A673 (cell line): ENCODE results near the gene ZSCAN1. TPM values are rescaled to one million over a fixed set of nuclear protein-coding genes. Genes with fewer than 3 reads are reported as not detected.

Source experiments
- BruUV-seq: library from RNA; stranded (reverse); fragments of 400-500 nt; replicated peaks from 2 replicates; lab custom pipeline; 2021; lab: Mats Ljungman, UMichigan
- CTCF ChIA-PET: fragments of 300-600 bp; sonication (Branson Sonifier 250); formaldehyde crosslinking; loops from one replicate; lab custom pipeline; 2022; ENCODE audit warnings: antibody characterized with exemption; lab: Charles Lee
- POLR2A ChIA-PET: fragments of 300-600 bp; sonication (Branson Sonifier 250); formaldehyde crosslinking; loops from one replicate; lab custom pipeline; 2022; ENCODE audit warnings: antibody characterized with exemption; ENCODE audit not compliant: low non-redundant PET; lab: Charles Lee
- DNase-seq: peaks from one replicate; pipeline ENCODE4 v3.0.0-alpha.2; 2015; ENCODE audit warnings: low spot score
- H3K27ac ChIP-seq: fragments of 200-600 bp; sonication (generic); 2 replicates; pipeline ENCODE4 v1.5.1; 2016; ENCODE audit warnings: mixed run types, low read depth, mild to moderate bottlenecking, mixed read lengths, antibody characterized with exemption, low read length; ENCODE audit not compliant: poor library complexity, severe bottlenecking
- H3K27me3 ChIP-seq: fragments of 200-600 bp; sonication (generic); replicated peaks from 2 replicates; pipeline ENCODE4 v1.6.1; 2017; ENCODE audit warnings: mixed run types, low read depth, mild to moderate bottlenecking, mixed read lengths, antibody characterized with exemption, low read length; ENCODE audit not compliant: insufficient read depth, poor library complexity
- H3K36me3 ChIP-seq: fragments of 200-600 bp; sonication (generic); 2 replicates; pipeline ENCODE4 v1.6.1; 2016; ENCODE audit warnings: mixed run types, mild to moderate bottlenecking, mixed read lengths, antibody characterized with exemption, low read length; ENCODE audit not compliant: insufficient read depth, poor library complexity, severe bottlenecking
- H3K4me1 ChIP-seq: fragments of 200-600 bp; sonication (generic); 2 replicates; pipeline ENCODE4 v1.6.1; 2017; ENCODE audit warnings: mixed run types, mild to moderate bottlenecking, mixed read lengths, antibody characterized with exemption, low read length; ENCODE audit not compliant: insufficient read depth, poor library complexity, severe bottlenecking
- H3K4me3 ChIP-seq: fragments of 200-600 bp; sonication (generic); 2 replicates; pipeline ENCODE4 v1.5.1; 2016; ENCODE audit warnings: low read depth, mixed run types, mild to moderate bottlenecking, mixed read lengths, low read length; ENCODE audit not compliant: poor library complexity, severe bottlenecking
- H3K9me3 ChIP-seq: fragments of 200-600 bp; sonication (generic); 2 replicates; pipeline ENCODE4 v1.6.1; 2016; ENCODE audit warnings: mixed run types, low read depth, mild to moderate bottlenecking, mixed read lengths, antibody characterized with exemption, low read length; ENCODE audit not compliant: poor library complexity, severe bottlenecking
- EZH2 ChIP-seq: fragments of 200-600 bp; sonication (generic); IDR thresholded peaks from 2 replicates; pipeline ENCODE4 v1.6.1; 2017; ENCODE audit warnings: borderline replicate concordance, low read depth, mild to moderate bottlenecking, mixed read lengths, antibody characterized with exemption, low read length; ENCODE audit not compliant: poor library complexity, severe bottlenecking
- intact Hi-C: fragments of 100-400 bp; cut with micrococcal nuclease; formaldehyde crosslinking; loops from one replicate; pipeline ENCODE4 v1.10.0; 2022; ENCODE audit not compliant: unreplicated experiment
- total RNA-seq: library from RNA; stranded (reverse); gene quantifications from 2 replicates; pipeline ENCODE4 v1.2.3, GENCODE V29; 2021
- TF ChIP-seq, protein P1 (sequence below): fragments of 300-800, 200-600 bp; sonication (generic); conservative IDR thresholded peaks from 2 replicates; pipeline ENCODE4 v1.5.1; 2017; ENCODE audit warnings: low read depth, mild to moderate bottlenecking, antibody characterized with exemption, low read length, moderate library complexity, mixed read lengths

The ZSCAN1 gene
- total RNA-seq, 1 experiment from 2014 or later, result 1.4 TPM

DNA sequence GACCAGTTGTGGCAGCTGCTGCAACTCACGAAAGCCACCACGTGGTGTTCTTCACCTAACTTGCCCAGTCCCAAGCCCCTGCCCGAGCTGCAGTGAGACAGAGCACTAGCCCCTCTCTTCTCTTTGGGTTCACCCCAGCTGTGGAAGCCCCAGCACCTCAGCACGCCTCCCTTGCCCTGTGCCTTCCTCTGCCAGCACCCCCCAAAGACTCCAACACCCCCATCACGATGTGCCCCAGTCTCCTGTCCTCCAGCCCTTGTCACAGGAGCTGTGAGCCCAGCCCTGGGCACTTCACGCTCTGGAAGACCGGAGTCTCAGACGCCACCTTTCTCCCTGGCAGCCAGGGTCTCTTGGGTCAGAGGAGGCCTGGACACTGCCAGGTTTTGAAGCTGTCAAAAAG lies 23.0 kb downstream of the ZSCAN1 start:
- no peak for TF ChIP-seq EZH2
- Histone ChIP-seq H3K27me3 (no peaks in the 10 kb centered on the region), H3K27ac (no peak overlapping the region), H3K36me3 (no peaks in the 10 kb centered on the region), H3K4me1 (no peaks in the 10 kb centered on the region), H3K9me3 (peaks cover 28% of the 10 kb centered on the region), H3K4me3 (no peak overlapping the region)
- no peak for DNase-seq
- intact Hi-C loops, result no loop called here
- no TSS peak for BruUV-seq
- CTCF ChIA-PET, result no interaction called here
- POLR2A ChIA-PET, result interaction anchor here (0.6 kb wide), 1 partner anchor 11 kb away, joined by 5 read pairs; no protein-coding TSS in a partner anchor

DNA sequence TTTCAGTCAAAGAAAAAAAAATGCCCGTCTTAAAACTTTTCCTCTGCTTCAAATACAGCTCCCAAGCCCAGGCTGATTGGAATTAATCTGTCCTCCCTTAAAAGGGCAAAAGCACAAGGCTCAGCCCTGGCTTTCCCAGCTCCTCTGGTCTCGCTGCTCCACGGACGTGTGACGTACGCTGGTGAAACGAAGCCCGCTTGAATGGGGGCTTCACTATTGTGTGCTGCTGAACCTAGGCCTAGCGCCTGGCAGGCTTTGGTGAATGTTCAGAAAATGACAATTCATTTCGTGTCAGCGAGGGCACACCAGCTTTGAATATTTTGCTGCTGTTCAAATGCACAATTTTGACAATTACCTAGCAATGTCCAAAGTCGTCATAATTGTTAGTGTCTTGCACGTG lies 24.6 kb downstream of the ZSCAN1 start:
- no TSS peak for BruUV-seq
- ChIA-PET POLR2A (interaction anchor here (0.6 kb wide), 2 partner anchors 19 to 56 kb away, joined by 3 to 4 read pairs; no protein-coding TSS in a partner anchor), CTCF (interaction anchor here (0.6 kb wide), 1 partner anchor 1284 kb away, joined by 3 read pairs; no protein-coding TSS in a partner anchor)
- H3K9me3 ChIP-seq, result peaks cover 25% of the 10 kb centered on the region
- TF ChIP-seq EZH2, result no peak
- TF ChIP-seq, protein P1, sequence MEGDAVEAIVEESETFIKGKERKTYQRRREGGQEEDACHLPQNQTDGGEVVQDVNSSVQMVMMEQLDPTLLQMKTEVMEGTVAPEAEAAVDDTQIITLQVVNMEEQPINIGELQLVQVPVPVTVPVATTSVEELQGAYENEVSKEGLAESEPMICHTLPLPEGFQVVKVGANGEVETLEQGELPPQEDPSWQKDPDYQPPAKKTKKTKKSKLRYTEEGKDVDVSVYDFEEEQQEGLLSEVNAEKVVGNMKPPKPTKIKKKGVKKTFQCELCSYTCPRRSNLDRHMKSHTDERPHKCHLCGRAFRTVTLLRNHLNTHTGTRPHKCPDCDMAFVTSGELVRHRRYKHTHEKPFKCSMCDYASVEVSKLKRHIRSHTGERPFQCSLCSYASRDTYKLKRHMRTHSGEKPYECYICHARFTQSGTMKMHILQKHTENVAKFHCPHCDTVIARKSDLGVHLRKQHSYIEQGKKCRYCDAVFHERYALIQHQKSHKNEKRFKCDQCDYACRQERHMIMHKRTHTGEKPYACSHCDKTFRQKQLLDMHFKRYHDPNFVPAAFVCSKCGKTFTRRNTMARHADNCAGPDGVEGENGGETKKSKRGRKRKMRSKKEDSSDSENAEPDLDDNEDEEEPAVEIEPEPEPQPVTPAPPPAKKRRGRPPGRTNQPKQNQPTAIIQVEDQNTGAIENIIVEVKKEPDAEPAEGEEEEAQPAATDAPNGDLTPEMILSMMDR, result no peak
- H3K27me3 ChIP-seq, result no peaks in the 10 kb centered on the region
- no peak for DNase-seq
- H3K36me3 ChIP-seq, result no peaks in the 10 kb centered on the region
- intact Hi-C loops, result no loop called here
- peak overlapping the region; percentile 60 for H3K4me3 ChIP-seq
- peak overlapping the region; percentile 87 for H3K27ac ChIP-seq
- H3K4me1 ChIP-seq, result no peaks in the 10 kb centered on the region

DNA sequence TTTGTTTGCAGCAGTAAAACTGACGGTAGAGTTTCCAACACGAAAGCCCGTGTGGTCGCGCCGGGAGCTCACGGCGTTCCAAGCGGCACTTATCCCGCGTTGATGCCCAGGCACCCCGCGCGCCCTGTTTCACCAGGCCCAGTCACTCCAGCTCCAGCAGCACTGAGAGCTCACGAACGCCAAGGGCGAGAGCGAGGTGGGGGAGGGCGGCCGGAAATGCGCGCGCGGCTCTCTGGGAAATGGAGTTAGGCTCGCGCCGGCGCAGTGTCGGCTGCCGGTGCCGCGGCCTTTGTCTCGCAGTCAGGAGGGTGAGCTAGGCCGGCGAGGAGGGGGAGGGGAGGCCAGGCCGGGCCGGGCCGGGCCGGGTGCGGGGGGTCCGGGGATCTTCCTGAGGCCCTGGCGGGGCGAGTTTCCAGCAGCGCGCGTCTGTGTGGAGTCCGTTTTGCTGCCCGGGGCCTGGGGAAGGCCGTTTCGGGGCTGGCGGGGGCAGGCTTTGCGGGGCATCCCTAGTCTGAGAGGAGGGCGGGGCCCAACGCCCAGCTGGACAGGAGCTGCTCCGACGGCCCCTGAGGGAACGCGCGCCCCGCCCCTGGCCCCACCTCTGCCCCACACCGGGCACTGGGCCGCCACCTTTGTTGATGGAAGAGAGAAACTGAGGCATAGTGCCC lies 25.3 kb downstream of the ZSCAN1 start, which contains the start of gene ZNF135:
TSS of gene ZNF135 (plus strand) at position 280 of the 668 bp plus-strand sequence. CDS start 721 bp downstream, outside the sequence.
- Histone ChIP-seq H3K27me3 (no peaks in the 10 kb centered on the region), H3K36me3 (no peaks in the 10 kb centered on the region), H3K9me3 (peaks cover 24% of the 10 kb centered on the region), H3K27ac (peak within 1 kb of the TSS; percentile 87), H3K4me1 (no peaks in the 10 kb centered on the region), H3K4me3 (peak within 1 kb of the TSS; percentile 60)
- intact Hi-C loops, result no loop called here
- DNase-seq, result peak; percentile 86
- ChIA-PET CTCF (interaction anchor here (0.6 kb wide), 1 partner anchor 1285 kb away, joined by 3 read pairs; no protein-coding TSS in a partner anchor), POLR2A (interaction anchor here (0.6 kb wide), 2 partner anchors 19 to 57 kb away, joined by 3 to 4 read pairs; no protein-coding TSS in a partner anchor)
- no peak for TF ChIP-seq EZH2
- TF ChIP-seq, protein P1, result no peak
- no TSS peak for BruUV-seq
